Occipital lobe (tissue), 2 donors: ENCODE results near the gene NKAPL. TPM values are rescaled to one million over a fixed set of nuclear protein-coding genes. Genes with fewer than 3 reads are reported as not detected.

Experiments
- DNase-seq: peaks from one replicate; lab custom pipeline; 2025; lab: John Stamatoyannopoulos, UW
- total RNA-seq: library from RNA; depleted of rRNA; stranded (reverse); fragments of >200 nt; gene quantifications from one replicate; pipeline ENCODE4 v1.2.3, GENCODE V29; 2014

NKAPL gene
- 4.1 TPM for total RNA-seq

- peak; percentile 53 for DNase-seq
Measured at GRCh38 chr6:28258877-28259777, at the start of gene NKAPL. NKAPL (plus strand) TSS chr6:28259297; CDS start chr6:28259372, 75 bp downstream.

GRCh38 chr6:28209753-28210535, 49.2 kb upstream of the NKAPL start:
- DNase-seq, result no peak

- no peak for DNase-seq
Measured at GRCh38 chr6:28211840-28212509, 47.1 kb upstream of the NKAPL start.

- DNase-seq, result no peak
Measured at GRCh38 chr6:28212510-28213212, 46.4 kb upstream of the NKAPL start.

- no peak for DNase-seq
Measured at GRCh38 chr6:28213213-28213523, 45.9 kb upstream of the NKAPL start.

GRCh38 chr6:28215425-28215824, 43.7 kb upstream of the NKAPL start:
- DNase-seq, result no peak

GRCh38 chr6:28217890-28218289, 41.2 kb upstream of the NKAPL start:
- no peak for DNase-seq

GRCh38 chr6:28218312-28219248, 40.5 kb upstream of the NKAPL start:
- peak; percentile 18 for DNase-seq

- DNase-seq, result no peak
Measured at GRCh38 chr6:28220257-28221133, 38.6 kb upstream of the NKAPL start.

- DNase-seq, result no peak
Measured at GRCh38 chr6:28224131-28225055, 34.7 kb upstream of the NKAPL start.

GRCh38 chr6:28225056-28225834, 33.9 kb upstream of the NKAPL start, which contains the start of gene ZSCAN9:
ZSCAN9 (plus strand) TSS chr6:28225275; CDS start chr6:28227085, 1,810 bp downstream.
- DNase-seq, result peak; percentile 60

- no peak for DNase-seq
Measured at GRCh38 chr6:28226460-28226859, 32.6 kb upstream of the NKAPL start.

- no peak for DNase-seq
Measured at GRCh38 chr6:28232785-28233184, 26.3 kb upstream of the NKAPL start.

GRCh38 chr6:28235912-28236452, 23.1 kb upstream of the NKAPL start:
- no peak for DNase-seq

- no peak for DNase-seq
Measured at GRCh38 chr6:28239636-28240035, 19.5 kb upstream of the NKAPL start.

GRCh38 chr6:28240471-28240870, 18.6 kb upstream of the NKAPL start:
- no peak for DNase-seq

GRCh38 chr6:28243946-28244345, 15.2 kb upstream of the NKAPL start:
- no peak for DNase-seq
